ENCODE data around the gene RASSF4. TPM values are rescaled to one million over a fixed set of nuclear protein-coding genes. Genes with fewer than 3 reads are reported as not detected.

The RASSF4 gene
- total RNA-seq, 2 experiments from 2014 or later, result 1.1 to 2.2 TPM

GRCh38 chr10:44970812-44971395, 11.3 kb downstream of the RASSF4 start:
- H3K27ac Mint-ChIP-seq, result no peak overlapping the region
- DNase-seq, result no peak
- peaks cover 40% of the 10 kb centered on the region for H3K4me1 Mint-ChIP-seq (ENCODE audit: low read depth)
- H3K36me3 Mint-ChIP-seq (ENCODE audit: low read depth), result no peaks in the 10 kb centered on the region
- H3K27me3 Mint-ChIP-seq (ENCODE audit: low read depth), result no peaks in the 10 kb centered on the region
- CTCF ChIA-PET, result interaction anchor here (1.8 kb wide), 1 partner anchor 38 kb away, joined by 4 read pairs; no protein-coding TSS in a partner anchor
- intact Hi-C loops (cut with micrococcal nuclease), result loop anchor here (10.0 kb wide), 1 partner anchor 56 kb away; the partner anchor contains the start of gene TMEM72
- H3K9me3 Mint-ChIP-seq, result no peaks in the 10 kb centered on the region
- H3K4me3 Mint-ChIP-seq, result no peak overlapping the region

- Mint-ChIP-seq H3K36me3 (ENCODE audit: low read depth) (no peaks in the 10 kb centered on the region), H3K9me3 (no peaks in the 10 kb centered on the region), H3K4me1 (ENCODE audit: low read depth) (peaks cover 36% of the 10 kb centered on the region), H3K27ac (no peak overlapping the region), H3K27me3 (ENCODE audit: low read depth) (no peaks in the 10 kb centered on the region), H3K4me3 (no peak overlapping the region)
- CTCF ChIA-PET, result interaction anchor here (1.8 kb wide), 1 partner anchor 38 kb away, joined by 4 read pairs; no protein-coding TSS in a partner anchor
- intact Hi-C loops (cut with micrococcal nuclease), result loop anchor here (10.0 kb wide), 1 partner anchor 57 kb away; the partner anchor contains the start of gene TMEM72
- no peak for DNase-seq
Observed at GRCh38 chr10:44971434-44971833, 11.8 kb downstream of the RASSF4 start.

DNA sequence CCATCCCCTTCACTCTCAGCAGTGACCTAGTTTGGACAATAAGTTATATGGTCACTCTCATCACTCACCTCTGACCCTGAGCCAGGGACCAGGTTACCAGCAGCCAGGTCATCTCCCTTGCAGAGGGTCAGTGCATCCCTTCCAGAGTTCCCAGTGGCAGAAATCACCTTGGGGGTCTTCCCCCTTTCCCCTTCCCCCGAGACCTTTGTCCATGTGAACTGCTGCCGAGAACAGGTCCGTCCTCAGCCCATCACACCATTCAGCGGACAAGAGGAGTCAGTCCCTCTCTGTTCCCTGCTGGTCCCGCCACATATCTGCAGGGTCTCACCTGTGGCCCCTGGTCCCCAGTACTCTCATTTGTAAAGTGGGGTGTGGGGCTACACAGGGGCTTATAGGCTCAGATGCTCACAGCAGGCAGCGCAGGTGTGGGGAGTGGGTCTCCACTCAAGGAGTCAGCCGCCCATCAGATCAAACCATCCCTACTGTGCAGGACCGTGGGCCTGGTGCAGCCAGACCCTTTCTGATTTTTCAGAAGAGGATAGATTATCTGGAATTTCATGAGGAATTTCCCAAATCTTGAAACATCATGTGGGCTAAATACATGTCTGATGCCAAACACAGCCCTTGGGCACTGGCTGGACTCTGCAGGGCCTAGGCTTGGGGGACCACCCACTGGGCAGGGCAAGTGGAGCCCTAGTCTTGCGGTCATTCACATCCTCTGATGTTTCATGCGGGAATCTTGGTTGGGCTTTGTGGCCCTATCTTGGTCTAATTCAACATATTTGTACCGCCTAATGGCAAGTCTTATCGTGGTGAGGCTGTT, 12.5 kb downstream of the RASSF4 start:
- Mint-ChIP-seq H3K27me3 (ENCODE audit: low read depth) (no peaks in the 10 kb centered on the region), H3K36me3 (ENCODE audit: low read depth) (no peaks in the 10 kb centered on the region), H3K27ac (no peak overlapping the region), H3K4me1 (ENCODE audit: low read depth) (peaks cover 33% of the 10 kb centered on the region), H3K4me3 (no peak overlapping the region), H3K9me3 (no peaks in the 10 kb centered on the region)
- CTCF ChIA-PET, result interaction anchor here (1.5 to 1.8 kb wide), 2 partner anchors 39 to 40 kb away, joined by 4 to 9 read pairs; no protein-coding TSS in a partner anchor
- intact Hi-C loops (cut with micrococcal nuclease), result loop anchor here (10.0 kb wide), 1 partner anchor 57 kb away; the partner anchor contains the start of gene TMEM72
- no peak for DNase-seq

GRCh38 chr10:44972874-44973306, 13.3 kb downstream of the RASSF4 start:
- intact Hi-C loops (cut with micrococcal nuclease), result loop anchor here (10.0 kb wide), 1 partner anchor 58 kb away; the partner anchor contains the start of gene TMEM72

DNA sequence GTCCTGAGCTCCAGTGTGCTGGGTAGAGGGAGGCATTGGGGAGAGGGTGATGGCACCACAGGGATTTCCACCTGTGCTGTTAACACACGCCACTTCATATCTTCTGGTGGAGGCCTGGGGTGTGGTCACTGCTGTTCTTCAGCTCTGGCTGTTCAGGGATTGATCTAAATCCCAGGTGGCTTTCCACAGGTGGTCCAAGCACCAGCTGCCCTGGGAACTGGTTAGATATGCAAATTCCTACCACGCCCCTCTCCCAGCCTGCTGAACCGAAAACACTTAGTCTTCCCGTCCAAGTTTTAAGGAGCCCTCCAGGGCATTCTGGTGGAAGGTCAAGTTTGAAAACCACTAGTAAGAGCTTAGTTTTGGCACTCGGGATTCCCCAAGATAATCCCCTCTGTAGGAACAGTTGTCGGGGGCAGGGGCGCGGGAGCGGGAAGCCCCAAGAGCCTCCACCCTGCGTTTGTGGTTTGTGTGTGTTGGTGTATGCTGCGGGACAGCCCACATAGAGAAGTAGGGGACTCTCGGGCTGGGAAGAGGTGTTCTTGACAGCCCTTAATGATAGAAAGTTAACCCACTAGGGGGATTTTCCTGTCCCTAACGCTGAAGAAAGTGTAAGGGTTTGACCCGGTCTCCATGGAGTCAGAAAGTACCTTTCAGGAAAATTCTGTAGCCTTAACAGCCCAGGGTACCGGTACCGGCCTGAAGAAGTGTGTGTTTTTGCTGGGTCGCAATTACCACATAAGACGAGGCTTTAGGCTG, 13.9 kb downstream of the RASSF4 start:
- Mint-ChIP-seq H3K27me3 (ENCODE audit: low read depth) (no peaks in the 10 kb centered on the region), H3K9me3 (no peaks in the 10 kb centered on the region), H3K4me1 (ENCODE audit: low read depth) (peaks cover 21% of the 10 kb centered on the region), H3K27ac (no peak overlapping the region), H3K4me3 (no peak overlapping the region), H3K36me3 (ENCODE audit: low read depth) (no peaks in the 10 kb centered on the region)
- intact Hi-C loops (cut with micrococcal nuclease), result loop anchor here (2.0 to 10.0 kb wide), 3 partner anchors 27 to 95 kb away; partner anchors contain the start of genes TMEM72 and ZNF22
- CTCF ChIA-PET, result interaction anchor here (0.8 to 3.7 kb wide), 3 partner anchors 9 to 41 kb away, joined by 3 to 35 read pairs (median 9); no protein-coding TSS in a partner anchor
- peak; percentile 34 for DNase-seq

More at GRCh38 chr10:44972874-44973306, 13.3 kb downstream of the RASSF4 start:
- CTCF ChIA-PET, result interaction anchor here (1.5 kb wide), 1 partner anchor 40 kb away, joined by 9 read pairs; no protein-coding TSS in a partner anchor
- Mint-ChIP-seq H3K4me1 (ENCODE audit: low read depth) (peaks cover 26% of the 10 kb centered on the region), H3K36me3 (ENCODE audit: low read depth) (no peaks in the 10 kb centered on the region), H3K4me3 (no peak overlapping the region), H3K27me3 (ENCODE audit: low read depth) (no peaks in the 10 kb centered on the region), H3K27ac (no peak overlapping the region), H3K9me3 (no peaks in the 10 kb centered on the region)
- DNase-seq, result no peak

DNA sequence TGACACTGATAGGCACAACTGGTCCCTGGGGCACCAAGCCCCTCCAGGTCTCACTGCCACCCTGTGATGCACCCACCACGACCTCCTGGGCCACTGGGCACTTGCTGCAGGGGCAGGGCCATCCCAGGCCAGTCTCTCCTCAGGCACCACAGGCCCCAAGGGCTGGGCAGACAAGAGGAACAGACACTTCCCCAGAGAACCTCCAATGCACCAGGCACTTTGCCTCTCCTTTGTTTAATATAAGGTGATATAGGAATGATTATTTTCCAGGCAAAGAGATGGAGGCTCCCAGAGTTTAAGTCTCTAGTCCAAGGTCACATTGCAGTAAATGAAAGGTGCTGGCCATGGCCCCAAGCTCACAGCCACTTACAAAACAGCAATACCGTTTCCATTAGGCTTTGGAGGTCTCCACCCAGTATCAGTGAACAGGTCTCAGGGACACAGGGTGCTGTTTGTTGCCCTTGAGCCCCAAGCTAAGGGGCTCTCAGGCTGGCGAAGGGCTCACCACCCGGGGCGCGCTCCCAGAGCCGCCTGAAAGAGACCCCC, 14.6 kb downstream of the RASSF4 start:
- CTCF ChIA-PET, result interaction anchor here (0.8 to 3.7 kb wide), 2 partner anchors 10 to 41 kb away, joined by 3 to 35 read pairs; no protein-coding TSS in a partner anchor
- Mint-ChIP-seq H3K4me1 (ENCODE audit: low read depth) (peaks cover 20% of the 10 kb centered on the region), H3K36me3 (ENCODE audit: low read depth) (no peaks in the 10 kb centered on the region), H3K9me3 (no peaks in the 10 kb centered on the region), H3K27me3 (ENCODE audit: low read depth) (no peaks in the 10 kb centered on the region), H3K27ac (no peak overlapping the region), H3K4me3 (peak overlapping the region; percentile 49)
- intact Hi-C loops (cut with micrococcal nuclease), result loop anchor here (2.0 to 10.0 kb wide), 3 partner anchors 27 to 95 kb away; partner anchors contain the start of genes TMEM72 and ZNF22
- DNase-seq, result no peak

GRCh38 chr10:44974628-44975430, 15.2 kb downstream of the RASSF4 start:
- CTCF ChIA-PET, result interaction anchor here (0.8 to 3.7 kb wide), 2 partner anchors 11 to 42 kb away, joined by 3 to 35 read pairs; no protein-coding TSS in a partner anchor
- Mint-ChIP-seq H3K27ac (peak overlapping the region; percentile 65), H3K27me3 (ENCODE audit: low read depth) (no peaks in the 10 kb centered on the region), H3K4me3 (peak overlapping the region; percentile 49), H3K36me3 (ENCODE audit: low read depth) (no peaks in the 10 kb centered on the region), H3K9me3 (no peaks in the 10 kb centered on the region), H3K4me1 (ENCODE audit: low read depth) (peaks cover 20% of the 10 kb centered on the region)
- DNase-seq, result peak; percentile 62
- intact Hi-C loops (cut with micrococcal nuclease), result loop anchor here (1.0 to 10.0 kb wide), 5 partner anchors 16 to 96 kb away; partner anchors contain the start of genes RASSF4, TMEM72 and ZNF22

- H3K36me3 Mint-ChIP-seq (ENCODE audit: low read depth), result no peaks in the 10 kb centered on the region
- no peaks in the 10 kb centered on the region for H3K27me3 Mint-ChIP-seq (ENCODE audit: low read depth)
- H3K27ac Mint-ChIP-seq, result no peak overlapping the region
- H3K4me3 Mint-ChIP-seq, result no peak overlapping the region
- DNase-seq, result peak; percentile 75
- H3K4me1 Mint-ChIP-seq (ENCODE audit: low read depth), result peaks cover 20% of the 10 kb centered on the region
- intact Hi-C loops (cut with micrococcal nuclease), result loop anchor here (1.0 to 10.0 kb wide), 5 partner anchors 16 to 97 kb away; partner anchors contain the start of genes RASSF4, TMEM72 and ZNF22
- H3K9me3 Mint-ChIP-seq, result no peaks in the 10 kb centered on the region
- CTCF ChIA-PET, result interaction anchor here (0.5 to 3.7 kb wide), 5 partner anchors 12 to 117 kb away, joined by 3 to 35 read pairs (median 3); no protein-coding TSS in a partner anchor
Observed at GRCh38 chr10:44975431-44976331, 16.1 kb downstream of the RASSF4 start.

DNA sequence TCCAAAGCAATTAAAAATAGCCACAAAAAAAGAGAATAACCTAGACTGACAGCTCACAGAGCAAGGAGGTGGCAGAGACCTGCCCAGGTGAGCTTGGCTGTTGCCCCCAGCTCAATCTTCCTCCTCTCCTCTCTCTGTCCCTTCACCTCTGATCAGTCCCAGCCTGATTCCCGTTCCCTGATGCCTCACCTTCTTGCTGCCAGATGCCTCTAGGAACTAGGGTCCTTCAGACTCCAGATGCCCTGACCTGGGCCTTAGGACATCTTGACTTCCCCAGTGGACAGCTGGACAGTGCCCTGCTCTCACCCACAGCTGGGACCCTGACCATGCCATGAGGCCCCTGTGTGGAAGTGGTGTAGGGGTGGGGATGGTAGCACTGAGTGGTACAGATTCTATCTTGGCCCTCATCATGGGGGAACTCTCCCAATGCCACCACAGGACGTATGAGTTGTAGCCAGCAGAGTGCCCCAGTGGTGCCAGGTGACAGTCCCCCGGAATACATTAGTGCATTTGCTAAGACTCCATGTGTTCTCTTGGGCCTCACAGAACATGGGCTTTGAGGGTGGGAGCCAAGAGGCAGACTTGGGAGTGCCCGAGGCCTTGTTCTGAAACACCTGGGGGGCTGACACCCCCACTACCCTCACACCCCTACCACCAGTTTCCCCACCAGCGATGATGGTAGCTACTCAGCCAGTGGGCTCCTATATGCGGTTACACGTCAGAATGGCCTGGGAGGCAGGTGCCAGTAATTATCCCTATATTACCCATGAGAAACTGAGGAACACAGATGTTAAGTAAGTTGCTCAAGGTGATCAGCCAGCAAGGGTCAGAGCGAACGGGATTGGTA, 17.0 kb downstream of the RASSF4 start:
- Mint-ChIP-seq H3K36me3 (ENCODE audit: low read depth) (no peaks in the 10 kb centered on the region), H3K27ac (no peak overlapping the region), H3K27me3 (ENCODE audit: low read depth) (no peaks in the 10 kb centered on the region), H3K9me3 (no peaks in the 10 kb centered on the region), H3K4me1 (ENCODE audit: low read depth) (peaks cover 20% of the 10 kb centered on the region), H3K4me3 (no peak overlapping the region)
- intact Hi-C loops (cut with micrococcal nuclease), result loop anchor here (10.0 kb wide), 1 partner anchor 62 kb away; the partner anchor contains the start of gene TMEM72
- CTCF ChIA-PET, result interaction anchor here (0.8 to 3.7 kb wide), 4 partner anchors 11 to 118 kb away, joined by 3 to 35 read pairs (median 6); no protein-coding TSS in a partner anchor
- DNase-seq, result no peak

Data from activated naive CD4-positive, alpha-beta T cell treated with anti-CD3 and anti-CD28 coated beads for 36 hours (primary cell).